ENCODE measurements around the gene MPIG6B.

MPIG6B gene

GRCh38 chr6:31723980-31724691, 963 bp downstream of the MPIG6B start:
- DNase-seq: no peak

DNA sequence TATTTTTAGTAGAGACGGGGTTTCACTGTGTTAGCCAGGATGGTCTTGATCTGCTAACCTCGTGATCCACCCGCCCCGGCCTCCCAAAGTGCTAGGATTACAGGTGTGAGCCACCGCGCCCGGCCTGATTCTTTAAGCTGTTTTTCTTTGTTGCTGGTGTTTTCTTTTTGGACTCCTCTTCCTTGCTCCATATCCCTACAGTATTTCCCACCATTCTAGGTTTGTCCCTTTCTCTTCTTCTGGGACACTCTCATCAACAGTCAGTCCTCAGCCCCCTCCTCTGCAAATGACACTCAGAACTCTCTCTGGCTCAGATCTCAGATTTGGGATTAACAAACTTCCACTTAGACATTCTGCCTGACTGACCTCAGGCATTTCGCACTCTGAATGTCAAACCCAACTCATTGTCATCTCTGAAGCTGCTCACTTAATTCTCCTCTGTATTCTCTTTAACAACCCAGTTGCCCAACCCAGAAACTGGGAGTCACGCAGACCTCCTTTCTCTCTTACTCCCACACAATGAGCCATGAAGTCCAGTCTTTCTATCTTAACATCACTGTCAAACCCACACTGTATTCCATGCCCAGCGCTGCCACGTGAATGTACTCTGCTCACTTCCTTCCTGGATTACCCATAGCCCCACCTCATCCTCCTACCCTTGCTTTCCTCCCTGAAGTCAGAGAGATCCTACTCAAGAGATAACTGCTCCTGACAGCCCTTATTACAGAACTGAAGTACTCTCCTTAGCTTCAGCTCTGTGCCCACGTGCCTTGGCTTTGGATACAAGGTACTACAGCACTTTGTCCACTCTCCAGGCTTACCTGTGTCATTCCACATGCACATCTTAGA, 2.6 kb downstream of the MPIG6B start:
- DNase-seq: no peak

DNA sequence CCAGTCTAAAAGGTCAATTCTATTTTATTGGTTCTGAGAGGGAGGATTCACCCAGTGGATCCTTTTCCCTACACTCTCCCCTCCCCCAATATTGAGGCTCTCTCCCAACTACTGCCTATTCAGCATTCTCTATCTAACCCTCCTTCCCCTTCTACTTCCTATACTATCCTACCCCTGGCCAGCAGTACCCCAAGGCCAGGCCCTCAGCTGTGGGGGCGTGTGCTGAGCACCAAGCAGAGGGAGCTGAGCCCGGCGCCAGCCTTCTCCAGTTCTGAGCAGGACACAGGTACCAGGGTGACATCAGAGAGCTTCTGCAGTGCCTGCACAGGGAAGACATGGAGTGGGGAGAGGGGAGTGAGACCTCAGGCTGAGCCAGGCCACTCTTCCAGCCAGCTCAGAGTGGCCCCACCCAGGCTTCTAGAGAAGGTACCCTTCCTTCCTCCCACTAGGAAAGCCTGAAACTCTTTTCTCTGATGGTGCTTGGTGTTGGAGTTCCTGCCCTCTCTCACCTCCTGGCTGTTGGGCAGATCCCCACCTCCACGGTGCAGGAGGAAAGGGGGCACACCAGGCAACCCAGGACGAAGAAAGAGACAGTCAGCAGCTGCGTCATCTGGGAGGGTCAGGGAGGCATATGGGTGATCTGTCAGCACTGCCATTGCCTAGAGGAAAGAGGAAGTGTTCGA, 4.0 kb downstream of the MPIG6B start:
- no peak for DNase-seq

- DNase-seq: no peak
Observed at GRCh38 chr6:31727717-31728671, 4.8 kb downstream of the MPIG6B start.

GRCh38 chr6:31728767-31729514, 5.8 kb downstream of the MPIG6B start, which contains the start of gene DDAH2:
TSS of gene DDAH2 (minus strand) at chr6:31729299. CDS start at chr6:31729161, 138 bp downstream.
- no peak for DNase-seq

GRCh38 chr6:31729515-31729978, 6.4 kb downstream of the MPIG6B start:
- DNase-seq: peak; percentile 83

DNA sequence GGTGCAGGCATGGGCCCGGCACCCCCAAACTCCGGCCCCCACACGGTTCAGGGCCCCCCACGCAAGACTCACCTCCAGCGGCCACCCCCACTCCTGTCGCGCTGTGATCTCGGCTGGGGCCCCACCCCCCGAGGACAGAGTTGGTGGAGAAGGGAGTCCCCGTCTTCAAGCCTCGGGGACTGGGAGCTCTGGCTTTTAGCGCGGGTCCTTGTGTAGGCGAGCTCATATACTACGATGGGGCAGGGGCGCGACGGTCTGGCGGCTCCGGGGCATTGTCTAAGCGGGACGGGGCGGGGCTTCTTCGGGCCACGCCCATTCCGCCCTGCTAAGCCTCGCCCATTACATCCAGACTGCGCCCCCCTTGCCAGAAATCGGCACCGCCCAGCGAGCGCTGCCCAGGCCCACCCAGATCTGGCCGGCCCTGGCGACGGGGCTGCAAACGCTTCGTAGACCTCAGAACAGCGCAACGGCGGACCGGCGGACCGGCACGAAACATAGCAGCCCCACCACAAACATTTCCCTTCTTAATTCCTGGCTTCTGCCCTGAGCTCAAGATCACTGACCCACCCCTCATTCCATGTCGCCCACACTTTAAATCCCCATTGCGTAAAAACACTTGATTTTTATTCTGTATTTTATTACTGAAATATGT, 6.9 kb downstream of the MPIG6B start:
- peak; percentile 80 for DNase-seq

GRCh38 chr6:31730631-31731086, 7.5 kb downstream of the MPIG6B start:
- no peak for DNase-seq

DNA sequence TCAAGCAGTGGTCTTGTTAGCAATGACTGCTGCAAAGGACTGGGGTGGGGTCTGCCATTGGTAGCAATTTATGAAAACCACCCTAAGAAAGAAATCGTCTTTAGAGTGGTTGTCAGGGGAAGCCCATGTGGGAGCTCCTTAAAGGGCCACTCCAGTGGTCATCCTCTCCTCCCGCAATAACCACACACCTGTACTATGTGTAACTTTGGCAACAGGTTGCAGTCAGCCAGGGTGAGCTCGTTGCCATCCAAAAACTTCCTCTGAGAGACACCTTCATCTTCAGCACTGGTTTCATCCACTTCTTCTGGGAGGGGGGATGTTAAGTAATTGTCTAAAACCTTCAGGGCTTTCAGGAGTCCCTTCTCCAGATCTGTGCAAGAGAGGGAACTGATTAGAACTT, 8.9 kb downstream of the MPIG6B start:
- DNase-seq: no peak

GRCh38 chr6:31733734-31734133, 10.6 kb downstream of the MPIG6B start:
- DNase-seq: no peak

DNA sequence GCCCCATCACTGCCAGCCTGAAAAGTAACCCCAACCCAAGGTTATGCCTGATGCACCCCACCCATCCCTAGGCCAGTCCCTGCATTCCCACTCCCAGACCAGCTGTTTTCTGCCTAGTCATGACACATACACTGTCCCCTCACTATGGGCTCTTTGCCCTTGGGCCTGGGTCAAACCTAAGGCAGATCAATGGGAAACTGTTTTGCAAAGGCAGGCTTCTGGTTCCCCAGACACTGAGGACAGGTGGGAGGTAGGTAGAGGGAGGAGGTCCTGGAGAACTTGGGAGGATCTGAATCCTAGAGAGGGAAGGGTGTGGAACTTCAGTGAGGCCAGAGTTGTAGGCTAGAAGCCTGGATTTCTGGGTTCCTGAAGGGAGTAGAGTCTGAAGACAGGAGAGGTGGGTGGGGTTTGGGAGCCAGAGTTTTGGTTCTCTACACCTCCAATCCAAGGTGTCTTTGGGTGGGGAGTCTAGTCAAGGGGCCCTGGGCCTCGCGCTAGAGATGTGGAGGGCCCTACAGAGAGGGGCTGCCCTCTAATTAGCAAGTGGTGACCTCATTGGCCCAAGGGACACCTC, 11.2 kb downstream of the MPIG6B start:
- no peak for DNase-seq

- DNase-seq: peak; percentile 60
Observed at GRCh38 chr6:31734821-31735406, 11.7 kb downstream of the MPIG6B start.

- DNase-seq: peak; percentile 82
Observed at GRCh38 chr6:31736021-31736767, 13.0 kb downstream of the MPIG6B start, which contains the start of gene CLIC1. TSS of gene CLIC1 (minus strand) at chr6:31736530. CDS start at chr6:31736300, 230 bp downstream.

GRCh38 chr6:31736768-31737314, 13.7 kb downstream of the MPIG6B start:
- DNase-seq: no peak

GRCh38 chr6:31737315-31737990, 14.3 kb downstream of the MPIG6B start:
- DNase-seq: no peak

DNA sequence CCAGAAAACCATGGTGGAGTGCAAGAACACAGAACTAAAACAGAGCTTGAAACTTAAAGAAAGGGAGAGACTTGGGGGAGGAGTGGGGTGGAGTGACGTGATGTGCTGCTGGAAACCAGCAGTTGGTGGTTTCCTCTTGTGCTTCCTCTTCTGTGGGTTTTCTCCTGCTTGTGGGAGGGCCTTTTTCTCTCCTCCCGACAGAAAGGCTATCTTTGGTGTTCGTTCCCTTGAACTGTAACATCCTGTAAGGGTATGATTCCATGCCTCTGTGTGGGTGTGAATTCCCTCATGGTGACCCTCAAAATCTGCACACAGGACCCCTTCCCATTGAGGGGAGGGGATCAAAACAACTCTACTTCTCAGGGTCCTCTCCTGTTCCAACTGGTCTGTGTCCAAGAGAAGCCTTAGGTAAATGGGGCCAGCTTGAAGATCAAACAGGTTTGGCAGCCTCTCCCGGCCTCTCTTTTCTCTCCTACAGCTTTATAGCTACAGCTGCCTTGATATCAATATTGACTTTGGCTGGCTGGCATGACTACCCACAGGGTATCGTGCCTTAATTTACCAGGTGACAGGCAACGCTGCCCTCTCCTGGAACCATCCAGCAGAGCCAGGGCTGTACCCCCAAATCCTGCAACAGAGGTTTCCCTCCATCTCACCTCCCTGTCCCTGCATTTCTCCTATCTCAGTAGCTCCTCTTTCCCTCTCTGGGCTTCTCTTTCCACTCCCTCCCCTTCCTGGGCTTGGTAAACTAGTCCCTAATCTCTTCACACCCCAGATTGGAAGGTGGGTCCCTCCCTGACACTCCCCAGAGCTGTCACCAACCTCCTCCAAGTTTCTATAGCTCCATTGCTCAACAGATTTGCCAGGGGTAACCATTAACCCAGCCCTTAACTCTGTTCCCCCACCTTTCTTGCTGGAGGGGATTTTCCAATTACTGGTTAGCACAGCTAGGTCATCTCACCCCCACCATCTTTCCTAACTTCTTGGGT, 15.1 kb downstream of the MPIG6B start:
- peak; percentile 38 for DNase-seq
